GM06990 (cell line): ENCODE data around the gene ZDHHC14.
"Not testable (repeated sequence)": the region's sequence is repeated elsewhere in the genome, so short reads cannot be mapped to it uniquely, and the experiment has no call there.

Source experiments
- DNase-seq: peaks from one replicate; pipeline ENCODE4 v3.0.0-alpha.2; 2011; ENCODE audit not compliant: insufficient read length; ENCODE audit errors: extremely low read depth
- H3K27me3 ChIP-seq: replicated peaks from 2 replicates; pipeline ENCODE4 v1.6.0; 2011; ENCODE audit warnings: low read length; ENCODE audit not compliant: control insufficient read depth, insufficient read depth
- H3K36me3 ChIP-seq: 2 replicates; pipeline ENCODE4 v1.5.1; 2011; ENCODE audit warnings: low read length; ENCODE audit not compliant: control insufficient read depth, insufficient read depth
- H3K4me3 ChIP-seq: replicated peaks from 2 replicates; pipeline ENCODE4 v1.5.1; 2011; ENCODE audit warnings: low read depth, mild to moderate bottlenecking, control low read depth, low read length
- TF ChIP-seq, protein P1 (sequence below): IDR thresholded peaks from 2 replicates; pipeline ENCODE4 v1.5.1; 2011; ENCODE audit warnings: low read length, control low read depth, mild to moderate bottlenecking, inconsistent platforms; ENCODE audit not compliant: insufficient read depth, poor library complexity, severe bottlenecking

Gene ZDHHC14

DNA sequence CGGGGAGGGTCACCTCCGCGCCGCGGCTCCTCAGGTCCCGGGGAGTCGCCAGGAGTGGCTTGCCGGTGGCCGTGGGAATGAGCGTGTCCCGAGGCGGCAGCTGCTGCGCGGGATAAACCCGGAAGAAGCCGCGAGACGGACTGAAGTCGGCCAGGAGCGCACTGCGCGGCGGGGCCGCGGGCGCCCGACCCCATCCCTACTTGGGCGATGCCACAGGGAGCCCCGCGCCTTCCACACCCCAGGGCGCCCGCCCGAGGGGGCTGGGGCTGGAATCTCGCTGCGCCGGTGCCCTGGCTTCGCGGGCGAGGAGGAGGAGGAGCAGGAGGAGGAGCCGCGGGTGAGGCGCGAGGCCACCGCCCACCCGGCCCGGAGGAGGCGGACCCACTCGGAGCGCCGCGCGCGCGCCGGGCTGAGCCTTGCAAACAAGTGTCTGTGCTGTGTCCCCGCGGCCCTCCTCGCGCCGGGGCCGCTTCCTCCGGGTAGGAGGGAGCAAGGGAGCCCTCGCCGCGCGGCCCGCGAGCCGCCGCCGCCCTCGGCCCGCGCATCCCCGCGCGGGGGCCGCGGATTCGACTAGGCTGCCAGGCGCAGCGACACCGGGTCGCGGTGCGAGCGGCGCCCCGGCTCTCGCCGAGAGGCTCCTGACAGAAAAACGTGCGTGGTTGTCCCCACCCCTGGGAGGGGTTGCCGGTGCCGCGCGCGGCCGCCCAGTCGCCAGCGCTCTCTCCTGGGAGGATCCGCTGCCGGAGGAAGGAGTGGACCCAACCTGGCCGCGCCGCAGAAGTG is at the start of gene ZDHHC14:
Gene ZDHHC14 (plus strand): TSS at position 412 of the 783 bp plus-strand sequence.
- TF ChIP-seq, protein P1, sequence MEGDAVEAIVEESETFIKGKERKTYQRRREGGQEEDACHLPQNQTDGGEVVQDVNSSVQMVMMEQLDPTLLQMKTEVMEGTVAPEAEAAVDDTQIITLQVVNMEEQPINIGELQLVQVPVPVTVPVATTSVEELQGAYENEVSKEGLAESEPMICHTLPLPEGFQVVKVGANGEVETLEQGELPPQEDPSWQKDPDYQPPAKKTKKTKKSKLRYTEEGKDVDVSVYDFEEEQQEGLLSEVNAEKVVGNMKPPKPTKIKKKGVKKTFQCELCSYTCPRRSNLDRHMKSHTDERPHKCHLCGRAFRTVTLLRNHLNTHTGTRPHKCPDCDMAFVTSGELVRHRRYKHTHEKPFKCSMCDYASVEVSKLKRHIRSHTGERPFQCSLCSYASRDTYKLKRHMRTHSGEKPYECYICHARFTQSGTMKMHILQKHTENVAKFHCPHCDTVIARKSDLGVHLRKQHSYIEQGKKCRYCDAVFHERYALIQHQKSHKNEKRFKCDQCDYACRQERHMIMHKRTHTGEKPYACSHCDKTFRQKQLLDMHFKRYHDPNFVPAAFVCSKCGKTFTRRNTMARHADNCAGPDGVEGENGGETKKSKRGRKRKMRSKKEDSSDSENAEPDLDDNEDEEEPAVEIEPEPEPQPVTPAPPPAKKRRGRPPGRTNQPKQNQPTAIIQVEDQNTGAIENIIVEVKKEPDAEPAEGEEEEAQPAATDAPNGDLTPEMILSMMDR = no peak
- no peaks in the 10 kb centered on the region for H3K36me3 ChIP-seq
- H3K4me3 ChIP-seq = peak within 1 kb of the TSS; percentile 90
- DNase-seq = peak; percentile 89
- H3K27me3 ChIP-seq = no peaks in the 10 kb centered on the region

DNA sequence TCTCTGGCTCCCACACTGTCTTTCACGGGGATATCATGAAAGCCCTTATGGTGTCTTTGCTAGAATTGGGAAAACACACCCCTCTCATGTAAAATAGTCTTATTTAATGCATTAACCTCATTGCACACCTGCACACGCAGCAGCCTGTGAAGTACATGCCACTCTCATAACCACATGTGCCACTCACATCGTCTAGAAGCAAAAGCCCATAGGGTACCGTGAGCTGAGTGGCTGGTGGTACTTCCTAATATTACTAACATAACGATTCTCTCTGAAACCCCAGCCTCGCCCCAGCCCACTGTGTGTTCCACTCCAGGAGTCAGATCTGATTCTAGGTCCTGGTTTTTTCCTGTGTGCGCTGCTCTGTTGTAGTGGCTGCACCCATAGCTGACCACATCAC is 48.2 kb upstream of the ZDHHC14 start:
- no peaks in the 10 kb centered on the region; the same call in none of the 2 replicates for H3K27me3 ChIP-seq
- H3K36me3 ChIP-seq = no peaks in the 10 kb centered on the region
- TF ChIP-seq, protein P1 = no peak
- H3K4me3 ChIP-seq = no peak overlapping the region
- no peak for DNase-seq

DNA sequence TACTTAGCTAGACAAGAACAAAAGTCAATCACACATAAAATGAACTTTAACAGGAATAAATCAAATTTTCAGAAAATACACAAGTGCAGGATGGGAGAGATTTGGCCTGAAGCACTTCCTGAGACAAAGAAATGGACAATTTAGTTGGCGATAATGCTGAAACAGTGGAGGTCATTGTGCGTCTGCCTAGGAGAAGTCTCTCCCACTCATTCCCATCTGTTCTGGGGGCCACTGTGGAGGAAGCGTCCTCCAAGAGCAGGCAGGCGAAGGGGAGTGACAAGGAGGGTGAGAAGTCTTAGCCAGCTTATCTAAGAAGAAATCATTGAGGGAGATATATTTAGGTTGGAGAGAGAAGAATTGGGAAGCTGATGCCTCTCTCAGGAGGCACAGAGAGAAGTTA is 47.5 kb upstream of the ZDHHC14 start:
- DNase-seq = no peak
- H3K4me3 ChIP-seq = no peak overlapping the region
- H3K27me3 ChIP-seq = no peaks in the 10 kb centered on the region; the same call in none of the 2 replicates
- TF ChIP-seq, protein P1 = no peak
- no peaks in the 10 kb centered on the region for H3K36me3 ChIP-seq

DNA sequence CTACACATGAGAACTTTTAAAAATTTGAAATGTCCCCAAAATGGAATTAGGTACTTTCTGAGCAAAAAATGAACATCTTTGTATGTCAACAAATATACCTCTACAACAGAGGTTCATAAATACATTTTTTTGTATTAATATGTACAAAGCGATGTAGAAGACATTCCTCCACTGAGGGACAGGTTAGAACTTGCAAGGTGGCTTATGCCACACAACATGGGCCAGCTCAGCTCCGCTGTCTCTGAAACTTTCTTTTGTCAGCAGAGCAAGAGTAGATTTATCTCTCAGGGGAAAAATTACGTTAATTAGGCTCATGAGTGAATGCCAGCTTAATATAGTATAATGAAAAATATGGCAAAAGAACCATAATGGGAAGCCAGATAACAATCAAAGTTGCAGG is 47.0 kb upstream of the ZDHHC14 start:
- Histone ChIP-seq H3K27me3 (no peaks in the 10 kb centered on the region; the same call in none of the 2 replicates), H3K4me3 (no peak overlapping the region), H3K36me3 (no peaks in the 10 kb centered on the region)

DNA sequence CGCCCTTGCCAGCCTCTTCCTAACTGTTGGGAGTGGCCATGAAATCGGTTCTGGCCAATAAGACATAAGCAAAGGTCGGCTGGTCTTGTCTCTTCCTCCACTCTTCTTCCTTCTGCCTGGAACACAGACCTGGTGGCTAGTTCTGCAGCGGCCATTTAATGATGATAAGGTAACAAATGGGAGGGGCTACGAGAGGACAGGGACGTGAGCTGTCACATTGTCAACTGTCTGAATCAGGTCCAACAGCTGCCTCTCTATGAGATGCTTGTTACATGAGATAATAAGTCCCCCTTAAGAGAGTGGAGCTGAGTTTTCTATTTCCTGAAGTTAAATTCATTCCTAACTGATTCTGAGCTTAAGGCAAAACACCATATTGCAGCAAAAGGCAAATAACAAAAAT is 45.2 kb upstream of the ZDHHC14 start:
- DNase-seq = no peak
- no peaks in the 10 kb centered on the region for H3K36me3 ChIP-seq
- TF ChIP-seq, protein P1 = no peak
- no peak overlapping the region for H3K4me3 ChIP-seq
- H3K27me3 ChIP-seq = no peaks in the 10 kb centered on the region; the same call in 1 of the 2 replicates

More for the DNA sequence above, 47.0 kb upstream of the ZDHHC14 start:
- TF ChIP-seq, protein P1 = no peak
- DNase-seq = no peak

DNA sequence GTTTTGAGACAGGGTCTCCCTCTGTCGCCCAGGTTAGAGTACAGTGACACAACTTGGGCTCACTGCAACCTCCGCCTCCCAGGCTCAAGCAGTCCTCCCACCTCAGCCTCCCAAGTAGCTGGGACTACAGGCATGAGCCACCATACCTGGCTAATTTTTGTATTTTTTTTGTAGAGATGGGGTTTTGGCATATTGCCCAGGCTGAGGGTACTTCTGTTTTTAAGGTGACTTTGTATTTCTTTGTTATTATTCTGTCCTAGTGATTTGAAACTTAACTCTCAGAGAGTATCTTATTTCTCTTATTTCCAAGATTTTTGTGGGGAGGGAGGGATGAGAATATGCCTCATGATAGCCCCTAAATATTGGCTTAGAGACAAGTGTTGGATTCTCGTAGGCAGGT is 43.7 kb upstream of the ZDHHC14 start:
- H3K4me3 ChIP-seq, H3K27me3 ChIP-seq, DNase-seq, H3K36me3 ChIP-seq: not testable (repeated sequence)
